ENCODE results near the gene CNTF.

CNTF gene

GRCh38 chr11:58586998-58587397, 35.5 kb upstream of the CNTF start:
- in situ Hi-C loops (cut with HindIII; ENCODE audit: low sequenced_read_pairs): no loop called here
- no peak overlapping the region for H3K4me3 ChIP-seq (ENCODE audit: low read depth, low read length)
- DNase-seq (ENCODE audit: low read depth): no peak
- no peak for TF ChIP-seq CTCF (IDR thresholded peaks at IDR 0.05; ENCODE audit: low read depth, low read length, missing control alignments)

DNA sequence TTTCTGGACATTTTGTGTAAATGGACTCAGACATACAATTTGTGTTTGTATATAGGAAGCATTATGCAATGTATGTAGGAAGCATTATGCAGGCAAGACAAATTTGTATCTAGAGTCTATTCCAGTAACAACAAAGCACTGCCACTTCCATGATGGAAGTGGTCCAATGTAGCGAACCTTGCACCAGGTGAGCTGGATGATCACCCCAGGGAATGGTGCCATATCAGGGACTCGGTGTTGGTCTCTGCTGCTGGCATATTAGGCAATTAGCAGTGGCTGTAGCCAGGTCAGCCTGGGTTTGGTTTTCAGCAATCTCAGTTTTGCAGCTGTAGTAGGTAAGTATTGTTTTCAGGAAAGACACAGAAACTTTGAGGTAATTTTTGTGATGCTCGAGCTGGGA, 30.8 kb upstream of the CNTF start:
- no peak for DNase-seq (ENCODE audit: low read depth)
- TF ChIP-seq CTCF (IDR thresholded peaks at IDR 0.05; ENCODE audit: low read depth, low read length, missing control alignments): no peak
- in situ Hi-C loops (cut with HindIII; ENCODE audit: low sequenced_read_pairs): no loop called here
- H3K4me3 ChIP-seq (ENCODE audit: low read depth, low read length): no peak overlapping the region

GRCh38 chr11:58592760-58593472, 29.5 kb upstream of the CNTF start:
- in situ Hi-C loops (cut with HindIII; ENCODE audit: low sequenced_read_pairs): no loop called here
- no peak for TF ChIP-seq CTCF (IDR thresholded peaks at IDR 0.05; ENCODE audit: low read depth, low read length, missing control alignments)
- no peak for DNase-seq (ENCODE audit: low read depth)

GRCh38 chr11:58594826-58595225, 27.6 kb upstream of the CNTF start:
- TF ChIP-seq CTCF (IDR thresholded peaks at IDR 0.05; ENCODE audit: low read depth, low read length, missing control alignments): no peak
- DNase-seq (ENCODE audit: low read depth): no peak
- H3K4me3 ChIP-seq (ENCODE audit: low read depth, low read length): no peak overlapping the region
- in situ Hi-C loops (cut with HindIII; ENCODE audit: low sequenced_read_pairs): no loop called here

More at GRCh38 chr11:58592760-58593472, 29.5 kb upstream of the CNTF start:
- no peak overlapping the region for H3K4me3 ChIP-seq (ENCODE audit: low read depth, low read length)

DNA sequence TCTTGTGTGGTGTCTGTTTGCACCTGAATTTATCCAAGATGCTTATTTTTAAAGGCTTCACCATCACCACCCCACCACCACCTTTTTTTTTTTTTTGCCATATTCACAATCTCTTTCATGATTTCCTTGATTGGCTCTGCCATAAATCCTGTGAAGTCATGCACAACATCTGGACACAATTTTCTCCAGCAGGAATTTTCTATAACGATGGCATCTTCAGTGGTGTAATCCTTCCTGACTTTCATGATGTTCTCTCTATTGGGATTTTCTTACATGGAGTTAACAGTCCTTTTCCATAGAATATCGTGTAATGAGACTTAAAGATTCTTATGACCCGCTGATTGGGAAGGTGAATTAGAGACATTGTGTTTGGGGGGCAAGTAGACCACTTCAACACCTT, 25.8 kb upstream of the CNTF start:
- DNase-seq (ENCODE audit: low read depth): no peak
- no peak overlapping the region for H3K4me3 ChIP-seq (ENCODE audit: low read depth, low read length)
- in situ Hi-C loops (cut with HindIII; ENCODE audit: low sequenced_read_pairs): no loop called here
- TF ChIP-seq CTCF (IDR thresholded peaks at IDR 0.05; ENCODE audit: low read depth, low read length, missing control alignments): no peak

DNA sequence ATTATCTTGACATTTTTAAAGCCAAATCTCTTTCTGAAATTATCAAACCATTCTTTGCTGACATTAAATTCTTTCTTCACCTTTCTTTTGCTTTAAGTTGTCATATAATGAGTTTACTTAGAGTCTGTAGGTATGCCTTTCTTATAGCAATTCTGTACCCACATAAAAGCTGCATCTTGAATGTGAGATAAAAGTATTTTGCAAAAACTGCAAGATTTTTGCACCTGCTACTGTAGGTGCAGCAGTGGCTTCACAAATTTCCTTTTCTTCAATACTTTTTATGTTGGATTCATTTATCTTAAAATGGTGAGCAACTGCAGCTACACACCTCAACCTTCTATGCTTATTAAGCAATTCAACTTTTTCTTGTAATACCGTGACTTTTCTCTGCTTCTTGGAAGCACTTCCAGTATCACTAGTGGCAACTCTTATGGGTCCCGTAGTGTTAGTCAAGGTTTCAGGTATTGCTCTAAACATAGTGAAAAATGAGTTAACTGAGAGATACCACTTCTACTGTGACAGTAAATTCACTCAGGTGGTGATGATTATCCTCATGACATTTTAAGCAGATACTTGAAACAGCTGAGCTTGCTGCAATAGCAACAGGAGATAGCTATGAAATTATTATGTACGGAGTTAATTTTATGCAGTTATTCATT, 24.9 kb upstream of the CNTF start:
- TF ChIP-seq CTCF (IDR thresholded peaks at IDR 0.05; ENCODE audit: low read depth, low read length, missing control alignments): no peak
- in situ Hi-C loops (cut with HindIII; ENCODE audit: low sequenced_read_pairs): no loop called here
- DNase-seq (ENCODE audit: low read depth): no peak
- H3K4me3 ChIP-seq (ENCODE audit: low read depth, low read length): no peak overlapping the region

Measured in astrocyte of the cerebellum (primary cell).